ENCODE data around the gene WASF3. TPM values are rescaled to one million over a fixed set of nuclear protein-coding genes. Genes with fewer than 3 reads are reported as not detected.

The WASF3 gene
- total and polyA plus RNA-seq, 12 donors: 12.6 to 63.3 (median 37.6) TPM

- H3K4me1 ChIP-seq (replicated peaks in 1 of 2): no peaks in the 10 kb centered on the region
- no peak for DNase-seq
- no peaks in the 10 kb centered on the region for H3K27me3 ChIP-seq
- H3K27ac ChIP-seq: no peak overlapping the region
- TF ChIP-seq CTCF (IDR thresholded peaks at IDR 0.05): no peak
- TF ChIP-seq POLR2A (IDR thresholded peaks at IDR 0.05): no peak
- no peaks in the 10 kb centered on the region for H3K9me3 ChIP-seq (replicated peaks in 1 of 3)
- no peak overlapping the region for H3K4me3 ChIP-seq
- 95 to 100% (median 98%) methylated on average over 1 of the region's 1 CpG for WGBS, 4 donors
- intact Hi-C loops (cut with DNase I): no loop called here
- H3K36me3 ChIP-seq (replicated peaks in 1 of 2): no peaks in the 10 kb centered on the region
Measured at GRCh38 chr13:26651234-26651633, 93.8 kb downstream of the WASF3 start.

- no peak overlapping the region for H3K4me3 ChIP-seq
- H3K9me3 ChIP-seq (replicated peaks in 1 of 3): no peaks in the 10 kb centered on the region
- H3K27ac ChIP-seq: no peak overlapping the region
- DNase-seq: no peak
- peaks cover 0 to 10% of the 10 kb centered on the region in 2 donors for H3K4me1 ChIP-seq (replicated peaks in 1 of 2)
- no peaks in the 10 kb centered on the region for H3K27me3 ChIP-seq
- intact Hi-C loops (cut with DNase I): no loop called here
- no peak for TF ChIP-seq POLR2A (IDR thresholded peaks at IDR 0.05)
- TF ChIP-seq CTCF (IDR thresholded peaks at IDR 0.05): no peak
- 89 to 93% (median 91%) methylated on average over 4 of the region's 4 CpGs for WGBS, 4 donors
- H3K36me3 ChIP-seq (replicated peaks in 1 of 2): no peaks in the 10 kb centered on the region
Measured at GRCh38 chr13:26653310-26653709, 95.8 kb downstream of the WASF3 start.

GRCh38 chr13:26653842-26654241 lies 96.4 kb downstream of the WASF3 start:
- Histone ChIP-seq H3K9me3 (replicated peaks in 1 of 3) (no peaks in the 10 kb centered on the region), H3K4me1 (replicated peaks in 1 of 2) (peaks cover 0 to 10% of the 10 kb centered on the region in 2 donors), H3K4me3 (no peak overlapping the region), H3K27me3 (no peaks in the 10 kb centered on the region), H3K36me3 (replicated peaks in 1 of 2) (no peaks in the 10 kb centered on the region), H3K27ac (no peak overlapping the region)
- intact Hi-C loops (cut with DNase I): no loop called here
- no peak for DNase-seq
- 96 to 99% (median 97%) methylated on average over 4 of the region's 4 CpGs for WGBS, 4 donors
- no peak for TF ChIP-seq POLR2A (IDR thresholded peaks at IDR 0.05)
- TF ChIP-seq CTCF (IDR thresholded peaks at IDR 0.05): no peak

GRCh38 chr13:26656919-26657318 lies 99.4 kb downstream of the WASF3 start:
- 29 to 45% (median 36%) methylated on average over 4 of the region's 4 CpGs for WGBS, 4 donors
- H3K27ac ChIP-seq: no peak overlapping the region
- intact Hi-C loops (cut with DNase I): no loop called here
- TF ChIP-seq CTCF (IDR thresholded peaks at IDR 0.05) (peak in 3 of 6 experiments; percentile 14 to 41 (median 36)), POLR2A (IDR thresholded peaks at IDR 0.05) (no peak)
- H3K27me3 ChIP-seq: no peaks in the 10 kb centered on the region
- peak; percentile 39 to 71 (median 57) for DNase-seq
- no peaks in the 10 kb centered on the region for H3K9me3 ChIP-seq (replicated peaks in 1 of 3)
- H3K4me3 ChIP-seq: no peak overlapping the region
- H3K4me1 ChIP-seq (replicated peaks in 1 of 2): peaks cover 0 to 10% of the 10 kb centered on the region in 2 donors
- no peaks in the 10 kb centered on the region for H3K36me3 ChIP-seq (replicated peaks in 1 of 2)
